CD4-positive, alpha-beta T cell treated with Interleukin-6 for 4 hours (primary cell): ENCODE measurements around the gene HIGD1B.

Experiments used
- DNase-seq: peaks from one replicate; pipeline ENCODE4 v3.0.0-alpha.2; 2020; ENCODE audit warnings: mixed read lengths

The HIGD1B gene

DNA sequence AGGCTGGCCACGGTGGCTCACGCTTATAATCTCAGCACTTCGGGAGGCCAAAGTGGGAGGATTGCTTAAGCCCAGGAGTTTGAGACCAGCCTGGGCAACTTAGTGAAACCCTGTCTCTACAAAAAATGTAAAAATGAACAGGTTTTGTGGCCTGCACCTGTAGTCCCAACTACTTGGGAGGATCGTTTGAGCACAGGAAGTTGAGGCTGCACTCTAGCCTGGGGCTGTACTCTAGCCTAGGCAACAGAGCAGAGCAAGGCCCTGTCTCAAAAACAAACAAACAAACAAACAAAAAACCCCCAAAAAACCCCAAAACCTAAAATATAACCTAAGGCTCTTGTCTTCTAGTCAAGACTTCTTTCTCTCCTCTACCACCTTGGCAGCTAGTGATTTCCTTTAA lies 7.4 kb upstream of the HIGD1B start:
- no peak for DNase-seq

DNA sequence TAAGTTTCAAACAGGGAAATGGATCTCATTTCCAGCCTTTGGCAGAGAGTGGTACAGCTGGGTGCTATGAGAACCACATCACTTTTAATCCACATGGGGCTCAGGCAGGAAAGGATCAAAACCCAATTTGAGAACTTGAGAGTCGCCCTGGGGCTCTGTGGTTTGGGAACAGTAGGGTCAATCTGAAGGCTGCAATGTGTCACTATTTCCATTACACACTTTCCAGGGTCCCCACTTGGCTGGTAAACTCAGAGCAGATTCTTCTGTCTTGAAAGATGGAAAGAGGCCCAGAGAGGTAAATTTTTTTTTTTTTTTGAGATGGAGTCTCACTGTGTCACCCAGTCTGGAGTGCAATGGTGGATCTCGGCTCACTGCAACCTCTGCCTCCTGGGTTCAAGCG lies 6.7 kb upstream of the HIGD1B start:
- DNase-seq = no peak

DNA sequence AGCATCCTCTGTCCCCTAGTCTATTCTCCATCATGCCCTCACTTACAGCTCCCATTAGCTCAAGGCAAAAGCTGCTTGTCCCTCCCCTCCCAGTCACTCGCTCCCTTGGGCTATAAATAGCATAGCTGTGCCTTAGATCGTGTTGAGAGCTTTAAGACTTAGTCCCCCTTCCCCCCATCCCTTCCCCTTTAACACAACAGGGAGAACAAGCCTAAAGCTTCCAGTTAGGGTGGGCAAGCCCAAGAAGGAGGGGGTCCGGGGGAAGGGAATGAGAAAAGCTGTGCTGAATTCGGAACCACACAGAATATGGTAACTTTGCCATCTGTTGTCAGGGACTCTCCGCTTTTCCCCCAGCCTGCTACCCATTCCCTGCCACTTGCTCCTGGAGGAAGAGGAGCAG lies 4.9 kb upstream of the HIGD1B start:
- no peak for DNase-seq

DNA sequence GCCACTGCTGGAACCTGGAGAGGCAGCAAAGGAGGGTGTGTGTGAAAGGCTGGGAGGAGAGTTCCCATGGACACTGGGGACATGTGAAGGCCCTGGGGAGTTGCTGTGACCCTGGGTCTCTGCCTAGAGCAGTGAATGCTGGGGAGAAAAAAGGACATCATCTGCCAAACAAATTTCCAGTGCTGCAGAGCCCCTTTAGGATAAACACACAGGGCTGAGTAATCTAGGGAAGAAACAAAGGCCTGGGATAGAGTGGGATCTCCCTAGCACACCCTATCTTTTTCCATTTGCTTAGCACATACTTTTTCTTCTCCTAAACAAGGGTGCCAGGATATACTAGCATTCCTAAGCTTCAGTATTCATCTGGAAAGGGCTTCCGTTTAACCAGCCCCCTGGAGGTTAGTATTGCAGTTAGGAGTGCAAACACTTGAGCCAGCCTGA lies 3.3 kb upstream of the HIGD1B start:
- no peak for DNase-seq

DNA sequence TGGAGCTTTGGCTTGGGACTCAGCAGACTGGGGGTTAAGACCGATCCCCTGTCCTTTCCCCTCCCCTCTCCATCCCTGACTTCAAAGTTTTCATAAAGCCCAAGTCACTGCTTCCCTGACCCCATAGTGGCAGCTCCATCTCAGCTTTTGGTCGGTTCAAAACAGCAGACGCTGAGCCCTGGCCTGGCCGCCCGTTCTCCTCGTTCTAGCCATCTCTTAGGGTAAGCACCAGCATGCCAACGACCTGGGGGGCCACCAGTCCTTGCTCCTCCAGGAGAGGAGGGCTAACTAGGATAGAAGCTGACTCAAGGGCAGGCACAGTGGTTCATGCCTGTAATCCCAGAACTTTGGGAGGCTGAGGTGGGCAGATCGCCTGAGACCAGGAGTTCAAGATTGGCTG lies 1.5 kb upstream of the HIGD1B start:
- no peak for DNase-seq

DNA sequence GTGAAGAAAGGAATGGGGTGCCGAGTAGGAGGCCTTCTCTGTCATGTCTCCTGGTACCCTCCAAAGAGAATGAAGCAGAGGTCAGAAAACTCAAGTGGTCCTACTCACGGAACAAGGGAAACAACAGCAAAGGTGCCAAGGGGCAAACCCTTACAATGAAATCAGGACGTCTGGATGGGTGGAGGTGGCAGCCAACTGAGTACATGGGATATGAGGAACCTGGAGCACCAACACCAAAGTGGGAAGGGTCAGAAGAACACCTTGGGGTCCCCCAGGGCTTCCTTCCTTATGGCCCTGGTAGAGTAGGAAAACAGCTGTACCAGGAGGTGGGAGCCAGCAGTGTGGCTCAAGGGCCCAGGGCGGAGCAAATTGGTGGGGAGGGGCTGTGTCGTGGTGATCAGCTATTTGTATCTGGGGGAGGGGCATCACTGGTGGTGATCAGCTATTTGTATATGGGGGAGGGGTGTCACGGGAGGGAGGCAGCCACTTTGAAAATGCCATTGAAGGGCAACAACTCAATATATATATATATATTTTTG lies 643 bp downstream of the HIGD1B start:
- no peak for DNase-seq

DNA sequence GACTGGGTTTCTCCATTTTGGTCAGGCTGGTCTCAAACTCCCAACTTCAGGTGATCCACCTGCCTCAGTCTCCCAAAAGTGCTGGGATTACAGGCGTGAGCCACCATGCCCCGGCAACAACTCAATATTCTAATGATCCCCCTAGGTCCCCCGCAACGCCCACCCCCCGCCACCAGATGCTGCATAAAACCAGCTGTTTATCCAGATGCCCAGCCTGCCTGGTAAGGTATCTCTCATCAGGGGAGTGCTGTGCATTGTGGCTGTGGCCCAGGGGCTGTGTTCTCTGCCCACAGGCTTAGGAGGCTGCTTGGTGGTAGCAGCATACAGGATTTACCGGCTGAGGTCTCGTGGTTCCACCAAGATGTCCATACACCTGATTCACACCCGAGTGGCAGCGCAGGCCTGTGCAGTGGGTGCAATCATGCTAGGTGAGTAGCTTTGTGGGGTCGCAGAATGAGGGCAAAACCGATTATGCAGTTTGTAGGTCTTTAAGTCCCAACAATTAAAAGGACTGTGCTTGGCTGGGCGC lies 1.3 kb downstream of the HIGD1B start:
- no peak for DNase-seq

DNA sequence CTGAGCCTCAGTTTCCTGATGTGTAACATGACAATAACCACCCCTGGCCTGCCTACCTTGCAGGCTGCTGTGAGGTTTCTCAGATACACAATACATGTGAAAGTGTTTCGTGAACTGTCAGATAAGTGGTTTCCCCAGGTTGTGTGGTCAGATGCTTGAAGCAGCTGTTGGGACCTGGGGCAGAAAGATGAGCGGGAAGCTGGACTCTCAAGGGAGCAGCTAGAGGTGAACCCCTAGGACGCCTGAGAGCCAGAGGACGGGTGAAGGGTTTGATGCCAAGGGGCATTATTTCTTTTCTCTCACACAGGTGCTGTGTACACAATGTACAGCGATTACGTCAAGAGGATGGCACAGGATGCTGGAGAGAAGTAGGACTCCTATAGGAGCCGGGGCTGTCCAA lies 2.3 kb downstream of the HIGD1B start:
- DNase-seq = no peak

DNA sequence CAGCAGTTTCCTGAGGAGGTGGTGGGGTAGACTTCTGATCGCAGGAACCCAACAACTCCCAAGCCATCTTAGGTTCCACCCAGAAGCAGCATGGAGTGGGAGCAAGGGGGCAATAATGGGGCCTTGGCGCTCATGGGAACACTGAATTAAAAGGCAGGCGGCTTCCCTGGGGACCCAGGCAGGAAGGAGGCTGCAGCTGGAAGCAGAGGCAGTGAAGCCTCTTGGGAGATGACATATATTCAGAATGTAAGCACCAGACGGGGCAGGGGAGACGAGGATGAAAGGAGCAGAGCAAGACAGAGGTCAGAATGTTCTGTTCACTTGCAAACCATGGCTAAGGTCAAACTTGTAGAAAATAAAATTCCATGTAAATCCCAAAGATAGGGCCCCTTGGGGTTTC lies 2.9 kb downstream of the HIGD1B start:
- no peak for DNase-seq

DNA sequence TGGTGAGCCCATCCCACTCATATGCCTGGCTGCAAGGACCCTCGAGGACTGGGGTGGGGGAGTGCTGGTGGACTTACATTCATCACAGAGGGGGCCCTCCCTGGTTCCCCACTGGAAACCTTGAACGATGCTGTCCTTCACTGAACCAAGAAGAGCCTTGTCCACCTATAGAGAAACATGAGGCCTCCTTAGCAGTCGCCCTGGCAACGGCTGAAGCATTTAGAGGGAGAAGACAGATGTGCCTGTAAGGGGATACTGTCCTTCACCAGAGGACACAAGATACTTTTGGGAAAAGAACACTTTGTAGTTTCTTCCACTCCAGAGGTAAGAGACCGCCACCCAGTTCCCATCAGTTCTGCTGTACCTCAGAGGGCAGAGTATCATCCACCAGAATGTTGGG lies 6.5 kb downstream of the HIGD1B start:
- DNase-seq = no peak

DNA sequence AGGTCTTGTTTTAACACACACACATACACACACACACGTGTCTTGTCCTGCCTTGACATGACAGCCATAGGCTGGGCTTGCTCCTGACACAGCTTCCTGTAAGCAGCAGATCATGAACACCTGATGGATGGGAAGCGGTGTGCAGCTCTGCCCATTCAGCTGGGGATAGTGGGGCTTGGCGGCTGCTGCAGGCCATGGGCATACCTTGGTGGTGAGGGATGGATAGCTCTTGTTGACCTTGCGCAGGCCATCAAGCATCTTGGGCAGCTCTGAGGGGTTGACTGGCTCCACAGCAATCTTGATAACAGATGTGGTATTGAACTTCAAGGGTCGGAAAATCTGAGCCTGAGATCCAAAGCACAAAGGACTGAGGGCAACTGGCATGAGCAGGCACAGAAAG lies 12.0 kb downstream of the HIGD1B start:
- DNase-seq = no peak

DNA sequence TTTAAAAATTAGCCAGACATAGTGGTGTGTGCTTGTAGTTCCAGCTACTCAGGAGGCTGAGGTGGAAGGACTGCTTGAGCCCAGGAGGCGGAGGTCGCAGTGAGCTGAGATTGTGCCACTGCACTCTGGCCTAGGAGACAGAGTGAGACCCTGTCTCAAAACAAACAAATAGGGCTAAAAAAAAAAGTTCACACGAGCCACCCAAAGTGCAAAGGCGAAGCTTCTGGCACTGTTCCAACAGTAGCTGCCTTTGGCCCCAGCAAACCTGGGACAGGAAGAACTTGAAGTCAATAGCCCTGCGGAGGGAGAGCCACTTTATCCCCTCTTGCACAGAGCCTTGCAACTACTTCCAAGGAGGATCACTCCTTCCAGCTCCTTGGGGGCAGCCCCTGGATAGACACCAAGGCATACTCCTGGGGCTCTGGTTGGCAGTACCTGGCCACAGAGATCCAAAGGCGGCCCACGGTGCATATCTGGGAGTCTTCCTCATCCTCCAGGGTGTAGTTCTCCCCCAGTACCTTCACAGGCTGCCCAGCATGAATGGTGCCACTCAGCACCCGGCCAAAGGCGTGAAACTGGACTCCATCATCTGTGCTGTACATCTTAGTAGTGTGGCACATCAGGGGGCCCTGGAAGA lies 14.7 kb downstream of the HIGD1B start:
- no peak for DNase-seq

DNA sequence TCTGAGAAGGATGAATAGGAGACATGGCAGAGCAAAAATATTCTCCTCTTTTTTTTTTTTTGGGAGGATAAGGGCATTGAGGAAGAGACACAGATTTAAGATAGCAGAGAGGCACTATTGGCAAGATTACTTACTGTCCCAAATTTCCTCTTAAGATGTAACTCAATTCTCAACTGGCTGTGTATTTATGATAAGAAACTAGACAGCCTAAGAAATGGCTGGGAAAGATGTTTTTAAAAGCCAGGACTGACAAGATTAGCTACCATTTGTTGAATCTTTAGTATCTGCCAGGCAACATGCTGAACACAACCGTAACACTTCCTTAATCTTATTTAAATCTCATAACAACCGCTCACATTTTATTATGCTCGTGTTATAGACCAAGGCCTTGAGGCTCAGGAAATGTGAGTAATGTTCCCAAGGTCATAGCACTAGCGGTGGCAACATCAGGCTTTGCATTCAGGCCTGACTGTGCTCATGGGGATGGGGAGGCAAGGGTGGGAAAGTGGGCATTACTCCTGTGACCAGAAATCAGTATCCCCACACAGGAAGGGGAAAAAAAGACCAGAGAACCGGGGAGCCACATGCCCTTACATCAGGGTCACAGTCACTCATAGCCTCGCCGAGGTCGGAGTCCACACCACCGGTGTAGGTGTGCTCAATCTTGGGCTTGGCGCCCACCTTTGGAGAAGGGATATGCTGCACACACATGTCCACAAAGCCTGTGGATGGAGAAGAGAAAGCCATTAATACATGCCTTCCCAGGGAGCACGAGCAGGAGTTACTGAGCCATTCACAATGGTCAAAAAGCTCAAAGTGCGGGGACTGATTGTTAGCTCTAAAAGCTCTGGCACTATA lies 15.6 kb downstream of the HIGD1B start:
- no peak for DNase-seq

DNA sequence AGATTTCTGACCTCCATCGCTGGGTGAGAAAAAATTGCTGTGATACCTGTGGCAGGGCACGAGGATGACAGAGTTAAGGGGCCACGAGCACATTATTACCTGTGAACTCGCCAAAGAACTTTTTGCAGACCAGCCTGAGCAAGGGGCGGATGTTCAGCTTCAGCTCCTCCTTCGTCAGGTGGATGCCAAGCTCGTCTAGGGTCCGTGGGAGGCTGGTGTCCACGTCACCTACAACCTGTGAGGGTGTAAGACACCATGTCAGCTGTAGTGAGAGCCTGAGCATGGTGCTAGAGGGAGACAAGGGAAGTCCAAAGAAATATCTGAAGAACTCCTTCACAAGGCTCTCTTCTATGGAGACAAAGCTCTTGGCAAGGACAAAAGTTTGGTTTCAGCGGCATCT lies 17.1 kb downstream of the HIGD1B start:
- DNase-seq = no peak

DNA sequence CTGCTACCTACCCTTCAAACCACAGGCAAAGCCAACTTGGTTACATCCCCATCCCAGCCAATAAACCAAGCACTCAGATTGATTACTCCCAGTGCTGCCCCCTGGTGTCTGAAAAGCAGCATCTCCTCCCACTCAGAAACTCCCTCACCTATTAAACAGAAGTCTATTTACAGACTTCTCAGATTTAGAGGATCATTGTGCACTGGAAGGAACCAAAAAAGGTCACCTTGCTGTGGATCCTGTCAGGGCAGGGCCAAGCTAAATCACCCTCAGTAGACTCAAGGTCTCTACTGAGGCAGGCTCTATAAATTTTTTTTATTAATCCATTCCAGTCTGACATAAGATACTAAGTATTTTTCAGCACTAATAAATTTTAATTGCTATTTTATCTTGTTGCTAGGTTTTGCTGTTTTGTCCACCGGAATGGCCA lies 17.6 kb downstream of the HIGD1B start:
- peak; percentile 79 for DNase-seq

DNA sequence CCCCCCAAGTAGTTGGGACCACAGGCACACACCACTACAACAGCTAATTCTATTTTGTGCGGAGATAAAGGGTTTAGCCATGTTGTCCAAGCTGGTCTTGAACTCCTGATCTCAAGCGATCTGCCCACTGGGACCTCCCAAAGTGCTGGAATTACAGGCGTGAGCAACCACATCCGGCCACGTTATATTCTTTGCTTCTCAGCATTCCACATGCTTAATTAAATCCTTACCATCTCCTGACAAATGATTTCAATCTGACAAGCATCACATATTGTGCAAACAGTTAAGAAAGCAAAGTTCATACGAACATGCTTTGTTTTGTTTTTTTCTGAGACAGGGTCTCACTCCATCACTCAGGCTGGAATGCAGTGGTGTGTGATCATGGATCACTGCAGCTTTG lies 18.2 kb downstream of the HIGD1B start:
- no peak for DNase-seq

DNA sequence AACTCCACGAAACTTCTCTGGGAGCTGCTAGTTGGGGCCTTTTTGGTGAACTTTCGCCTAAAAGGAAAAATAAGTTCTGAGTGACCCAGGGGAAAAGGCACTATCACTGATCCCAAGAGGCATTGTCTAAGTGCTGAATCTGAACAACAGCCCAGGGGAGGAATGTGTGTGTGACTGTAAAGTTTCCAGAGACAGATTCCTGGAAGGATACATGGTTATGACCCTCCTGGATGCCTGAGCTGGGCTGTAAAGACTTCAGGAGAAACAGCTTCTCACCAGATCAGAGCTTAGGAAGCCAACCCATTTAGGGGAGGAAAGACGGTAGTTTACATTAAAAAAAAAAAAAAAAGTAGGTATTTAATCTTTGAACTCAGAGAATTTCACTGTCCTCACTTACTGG lies 20.2 kb downstream of the HIGD1B start:
- no peak for DNase-seq

DNA sequence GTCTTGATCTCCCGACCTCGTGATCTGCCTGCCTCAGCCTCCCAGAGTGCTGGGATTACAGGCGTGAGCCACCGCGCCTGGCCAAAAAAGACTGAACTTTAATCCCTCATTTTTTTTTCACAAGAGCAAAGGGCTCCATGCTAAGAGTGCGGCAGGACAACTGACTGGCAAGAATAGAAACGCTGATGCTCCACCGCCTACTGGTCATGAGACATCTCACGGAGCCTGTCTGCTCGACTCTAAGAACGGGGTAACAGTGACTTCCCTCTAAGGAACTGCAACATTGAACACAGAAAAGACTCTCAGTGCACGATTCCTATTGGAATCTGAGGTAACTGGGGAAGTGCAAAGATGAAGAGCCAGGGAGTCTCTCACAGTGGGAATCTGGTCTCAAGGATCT lies 23.9 kb downstream of the HIGD1B start:
- DNase-seq = no peak

DNA sequence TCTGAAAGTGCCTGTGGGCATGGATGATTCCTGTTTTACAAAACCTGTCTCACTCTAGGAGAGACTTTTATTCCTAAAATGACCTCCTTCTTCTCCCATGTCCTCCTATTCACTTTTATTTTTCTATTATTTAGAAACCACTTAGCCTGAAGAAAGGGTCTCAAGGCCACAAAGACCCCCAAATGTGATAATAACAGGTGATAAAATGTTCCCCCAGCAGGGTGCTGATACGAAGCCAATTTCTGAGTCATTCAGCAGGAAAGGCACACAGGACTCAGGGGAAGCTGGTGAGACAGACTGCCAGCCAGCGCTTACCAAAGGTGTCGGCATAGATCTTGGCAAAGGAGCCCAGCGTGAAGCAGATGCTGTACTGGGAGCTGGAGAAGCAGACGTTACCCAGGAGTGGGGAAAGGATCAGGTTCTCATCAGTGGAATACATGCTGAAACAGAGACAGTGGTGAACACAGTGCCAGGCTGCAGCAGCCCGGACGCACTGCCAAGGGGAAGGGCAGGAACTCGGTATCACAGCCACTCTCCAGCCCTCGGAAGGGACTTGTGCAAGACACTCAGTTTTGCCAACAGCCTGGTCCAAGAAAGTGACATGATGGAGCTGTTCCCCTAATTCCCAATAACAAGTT lies 24.6 kb downstream of the HIGD1B start:
- DNase-seq = no peak

DNA sequence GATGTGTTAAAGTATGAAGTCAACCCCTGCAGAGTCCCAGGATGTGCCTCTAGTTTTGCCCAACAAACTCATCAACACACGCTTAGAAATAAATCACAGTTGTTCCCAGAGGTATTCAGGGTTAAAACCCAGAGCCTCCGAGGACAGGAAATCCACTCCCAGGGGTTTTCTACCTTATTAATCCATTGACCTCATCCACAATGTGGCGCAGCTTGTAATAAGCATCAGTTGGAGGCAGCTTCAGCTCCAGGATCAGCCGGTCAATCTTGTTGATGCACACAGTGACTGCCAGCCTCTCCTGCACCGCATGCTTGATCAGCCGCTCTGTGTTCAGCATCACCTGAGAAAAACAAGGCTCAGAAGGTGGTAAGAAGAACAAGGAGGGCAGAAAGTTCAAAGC lies 28.1 kb downstream of the HIGD1B start:
- DNase-seq = no peak

DNA sequence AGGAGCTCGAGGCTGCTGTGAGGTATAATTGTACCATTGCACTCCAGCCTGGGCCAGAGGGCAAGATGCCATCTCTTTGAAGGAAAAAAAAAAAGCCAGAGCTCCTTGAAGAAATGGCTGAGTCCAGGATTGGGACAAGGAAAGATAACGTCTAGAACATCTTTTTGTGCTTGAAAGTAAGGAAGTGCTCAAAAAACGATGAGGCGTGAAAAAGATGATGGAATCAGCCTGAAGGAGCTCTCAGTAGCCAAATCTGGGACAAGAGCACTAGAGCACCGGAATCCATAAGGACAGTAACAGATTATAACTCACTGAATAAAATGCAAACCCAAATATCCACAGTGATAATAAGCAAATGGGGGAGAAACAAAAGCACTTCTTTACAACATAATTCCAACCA lies 29.4 kb downstream of the HIGD1B start:
- DNase-seq = no peak

DNA sequence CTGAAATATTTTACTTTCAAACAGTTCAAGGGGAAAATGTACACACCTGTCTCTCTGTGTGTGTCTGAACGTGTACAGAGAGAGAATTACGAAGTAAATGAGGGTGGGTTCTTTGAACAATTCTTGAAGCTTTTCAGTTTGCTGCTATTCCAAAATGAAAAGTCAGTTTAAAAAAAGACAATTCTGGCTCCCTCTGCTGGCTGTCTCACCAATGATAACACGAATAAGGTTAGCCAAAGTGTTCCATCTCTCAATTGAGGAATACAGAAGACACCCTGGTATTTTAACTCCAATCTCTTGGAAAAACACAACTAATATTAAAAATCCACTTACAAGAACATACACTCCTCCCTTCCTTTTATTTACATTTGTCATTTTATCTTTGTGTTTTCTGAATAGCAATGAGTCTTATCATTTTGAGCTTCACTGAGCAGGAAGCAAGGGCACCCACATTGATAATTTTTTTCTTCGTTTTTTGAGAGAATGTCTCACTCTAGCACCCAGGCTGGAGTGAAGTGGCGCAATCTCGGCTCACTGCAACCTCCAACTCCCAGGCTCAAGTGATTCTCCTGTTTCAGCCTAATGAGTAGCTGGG lies 31.0 kb downstream of the HIGD1B start:
- peak; percentile 47 for DNase-seq

DNA sequence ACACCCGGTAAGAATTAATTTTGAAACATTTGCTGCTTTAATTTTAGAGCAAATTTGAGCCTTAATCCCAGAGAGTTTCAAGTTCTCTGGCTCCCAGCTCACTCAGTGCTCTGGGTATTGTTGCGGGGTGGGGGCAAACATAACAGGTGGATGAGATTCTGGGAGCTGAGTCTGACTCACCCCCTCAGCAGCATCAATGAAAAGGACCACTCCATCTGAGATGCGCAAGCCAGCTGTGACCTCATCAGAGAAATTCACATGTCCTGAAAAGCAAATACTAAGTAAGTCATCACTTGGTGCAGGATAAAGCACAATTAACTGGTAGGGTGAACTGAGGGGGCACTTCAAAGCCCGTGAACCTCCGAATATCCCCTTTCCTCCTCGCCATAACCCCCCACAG lies 31.7 kb downstream of the HIGD1B start:
- no peak for DNase-seq
